ENCODE measurements around the gene SLC3A2.

SLC3A2 gene

GRCh38 chr11:62880231-62880802 is 379 bp upstream of the SLC3A2 start:
- peak in 13 of 51 donors; percentile 35 to 85 (median 67) for DNase-seq

- peak in 49 of 51 donors; percentile 59 to 96 (median 83) for DNase-seq
Observed at GRCh38 chr11:62881579-62882430, 1.1 kb downstream of the SLC3A2 start.

GRCh38 chr11:62882431-62882749 is 1.7 kb downstream of the SLC3A2 start:
- no peak for DNase-seq

GRCh38 chr11:62882788-62883501 is 2.2 kb downstream of the SLC3A2 start:
- DNase-seq = no peak

- DNase-seq = peak in 14 of 51 donors; percentile 10 to 47 (median 34)
Observed at GRCh38 chr11:62883673-62884072, 3.0 kb downstream of the SLC3A2 start.

GRCh38 chr11:62885137-62885750 is 4.5 kb downstream of the SLC3A2 start:
- no peak for DNase-seq

- DNase-seq = no peak
Observed at GRCh38 chr11:62888406-62888805, 7.7 kb downstream of the SLC3A2 start.

- no peak for DNase-seq
Observed at GRCh38 chr11:62889126-62889483, 8.4 kb downstream of the SLC3A2 start.

GRCh38 chr11:62889484-62890437 is 9.1 kb downstream of the SLC3A2 start:
- no peak for DNase-seq

- no peak for DNase-seq
Observed at GRCh38 chr11:62892077-62892922, 11.6 kb downstream of the SLC3A2 start.

GRCh38 chr11:62895501-62895900 is 14.8 kb downstream of the SLC3A2 start:
- DNase-seq = no peak

GRCh38 chr11:62896049-62896448 is 15.4 kb downstream of the SLC3A2 start:
- peak in 15 of 51 donors; percentile 6 to 63 (median 29) for DNase-seq

GRCh38 chr11:62897311-62897710 is 16.6 kb downstream of the SLC3A2 start:
- no peak for DNase-seq

- DNase-seq = no peak
Observed at GRCh38 chr11:62898027-62898426, 17.3 kb downstream of the SLC3A2 start.

- DNase-seq = no peak
Observed at GRCh38 chr11:62902932-62903331, 22.2 kb downstream of the SLC3A2 start.

- DNase-seq = no peak
Observed at GRCh38 chr11:62905296-62905695, 24.6 kb downstream of the SLC3A2 start.

- peak in 49 of 51 donors; percentile 9 to 89 (median 69) for DNase-seq
Observed at GRCh38 chr11:62905927-62906531, 25.3 kb downstream of the SLC3A2 start.

GRCh38 chr11:62908468-62909072 is 27.9 kb downstream of the SLC3A2 start:
- DNase-seq = peak in 2 of 51 donors; percentile 26 to 37
